Measurements from ENCODE around the gene RTL9.
"Not testable (repeated sequence)": the region's sequence is repeated elsewhere in the genome, so short reads cannot be mapped to it uniquely, and the experiment has no call there.

Gene RTL9

GRCh38 chrX:110399497-110399896, 40.8 kb downstream of the RTL9 start:
- no peak for TF ChIP-seq CTCF (IDR thresholded peaks at IDR 0.05; ENCODE audit: extremely low read depth, missing control alignments)
- no peak for DNase-seq (ENCODE audit: low spot score)

GRCh38 chrX:110399966-110400365, 41.3 kb downstream of the RTL9 start:
- no peak for DNase-seq (ENCODE audit: low spot score)
- no peak for TF ChIP-seq CTCF (IDR thresholded peaks at IDR 0.05; ENCODE audit: extremely low read depth, missing control alignments)

- DNase-seq (ENCODE audit: low spot score): peak; percentile 7
- TF ChIP-seq CTCF (IDR thresholded peaks at IDR 0.05; ENCODE audit: extremely low read depth, missing control alignments): no peak
Observed at GRCh38 chrX:110401135-110401534, 42.5 kb downstream of the RTL9 start.

- no peak for TF ChIP-seq CTCF (IDR thresholded peaks at IDR 0.05; ENCODE audit: extremely low read depth, missing control alignments)
- no peak for DNase-seq (ENCODE audit: low spot score)
Observed at GRCh38 chrX:110402091-110402849, 43.6 kb downstream of the RTL9 start.

- DNase-seq (ENCODE audit: low spot score): no peak
Observed at GRCh38 chrX:110402850-110403221, 44.2 kb downstream of the RTL9 start.

GRCh38 chrX:110403441-110404238, 45.0 kb downstream of the RTL9 start:
- no peak for DNase-seq (ENCODE audit: low spot score)
- TF ChIP-seq CTCF (IDR thresholded peaks at IDR 0.05; ENCODE audit: extremely low read depth, missing control alignments): no peak

More at GRCh38 chrX:110402850-110403221, 44.2 kb downstream of the RTL9 start:
- TF ChIP-seq CTCF (IDR thresholded peaks at IDR 0.05; ENCODE audit: extremely low read depth, missing control alignments): no peak

GRCh38 chrX:110404376-110404775, 45.7 kb downstream of the RTL9 start:
- no peak for DNase-seq (ENCODE audit: low spot score)
- no peak for TF ChIP-seq CTCF (IDR thresholded peaks at IDR 0.05; ENCODE audit: extremely low read depth, missing control alignments)

- not testable (repeated sequence) for DNase-seq (ENCODE audit: low spot score)
Observed at GRCh38 chrX:110406250-110406649, 47.6 kb downstream of the RTL9 start.
